ENCODE measurements around the gene GASK1B.

Gene GASK1B

DNA sequence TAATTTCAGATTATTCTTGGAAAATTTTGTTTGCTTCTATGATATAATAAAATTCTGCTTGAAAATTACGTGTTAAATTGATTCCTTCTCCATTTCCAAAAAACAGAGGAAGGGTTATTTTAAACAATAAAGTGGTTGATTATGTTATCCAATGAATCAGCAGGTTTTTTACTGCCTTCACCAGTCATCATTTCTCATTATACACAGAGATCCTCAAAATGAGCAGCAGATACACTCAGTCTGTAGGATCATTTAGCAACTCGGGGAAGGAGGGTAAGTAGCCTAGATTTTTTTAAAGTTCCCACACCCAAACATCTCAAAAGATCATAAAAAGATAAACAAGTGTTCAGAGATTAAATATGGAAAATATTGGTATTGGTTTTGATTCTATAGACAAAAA lies 30.6 kb upstream of the GASK1B start:
- TF ChIP-seq, protein P1, sequence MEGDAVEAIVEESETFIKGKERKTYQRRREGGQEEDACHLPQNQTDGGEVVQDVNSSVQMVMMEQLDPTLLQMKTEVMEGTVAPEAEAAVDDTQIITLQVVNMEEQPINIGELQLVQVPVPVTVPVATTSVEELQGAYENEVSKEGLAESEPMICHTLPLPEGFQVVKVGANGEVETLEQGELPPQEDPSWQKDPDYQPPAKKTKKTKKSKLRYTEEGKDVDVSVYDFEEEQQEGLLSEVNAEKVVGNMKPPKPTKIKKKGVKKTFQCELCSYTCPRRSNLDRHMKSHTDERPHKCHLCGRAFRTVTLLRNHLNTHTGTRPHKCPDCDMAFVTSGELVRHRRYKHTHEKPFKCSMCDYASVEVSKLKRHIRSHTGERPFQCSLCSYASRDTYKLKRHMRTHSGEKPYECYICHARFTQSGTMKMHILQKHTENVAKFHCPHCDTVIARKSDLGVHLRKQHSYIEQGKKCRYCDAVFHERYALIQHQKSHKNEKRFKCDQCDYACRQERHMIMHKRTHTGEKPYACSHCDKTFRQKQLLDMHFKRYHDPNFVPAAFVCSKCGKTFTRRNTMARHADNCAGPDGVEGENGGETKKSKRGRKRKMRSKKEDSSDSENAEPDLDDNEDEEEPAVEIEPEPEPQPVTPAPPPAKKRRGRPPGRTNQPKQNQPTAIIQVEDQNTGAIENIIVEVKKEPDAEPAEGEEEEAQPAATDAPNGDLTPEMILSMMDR (IDR thresholded peaks at IDR 0.05; ENCODE audit: poor library complexity, severe bottlenecking) = no peak
- ATAC-seq (ENCODE audit: low read depth) = no peak

DNA sequence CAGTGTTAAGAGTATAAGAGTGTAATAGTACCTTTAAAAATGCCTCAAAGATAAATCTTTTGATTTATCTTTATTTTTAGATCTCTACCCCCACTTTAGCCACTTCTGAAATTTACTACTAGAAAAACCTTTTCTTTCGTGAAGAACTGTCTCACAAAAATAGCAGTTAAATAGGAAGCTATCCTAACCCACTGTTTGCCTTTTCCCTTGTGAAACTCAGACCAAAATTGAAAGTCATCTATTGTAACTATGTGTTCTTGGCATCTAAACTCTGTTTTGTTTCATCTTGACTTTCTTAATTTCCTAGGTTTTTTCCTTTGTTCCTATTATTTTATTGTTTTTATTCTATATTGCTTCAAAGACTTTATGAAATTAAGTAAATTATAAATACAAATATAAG lies 29.7 kb upstream of the GASK1B start:
- DNase-seq (ENCODE audit: low spot score) (no peak), ATAC-seq (ENCODE audit: low read depth) (no peak)
- Histone ChIP-seq H3K36me3 (ENCODE audit: low read depth) (no peaks in the 10 kb centered on the region), H3K9me3 (ENCODE audit: severe bottlenecking) (no peaks in the 10 kb centered on the region), H3K27me3 (ENCODE audit: insufficient read depth, poor library complexity, severe bottlenecking) (no peaks in the 10 kb centered on the region), H3K27ac (ENCODE audit: poor library complexity, severe bottlenecking) (no peak overlapping the region), H3K4me3 (ENCODE audit: severe bottlenecking) (no peak overlapping the region), H3K4me1 (ENCODE audit: insufficient read depth, poor library complexity, severe bottlenecking) (no peaks in the 10 kb centered on the region)
- TF ChIP-seq, protein P1 (IDR thresholded peaks at IDR 0.05; ENCODE audit: poor library complexity, severe bottlenecking) = no peak

More for the DNA sequence above, 30.6 kb upstream of the GASK1B start:
- H3K27me3 ChIP-seq (ENCODE audit: insufficient read depth, poor library complexity, severe bottlenecking) = no peaks in the 10 kb centered on the region
- H3K9me3 ChIP-seq (ENCODE audit: severe bottlenecking) = no peaks in the 10 kb centered on the region
- H3K4me1 ChIP-seq (ENCODE audit: insufficient read depth, poor library complexity, severe bottlenecking) = no peaks in the 10 kb centered on the region
- no peaks in the 10 kb centered on the region for H3K36me3 ChIP-seq (ENCODE audit: low read depth)
- H3K27ac ChIP-seq (ENCODE audit: poor library complexity, severe bottlenecking) = no peak overlapping the region
- DNase-seq (ENCODE audit: low spot score) = no peak
- H3K4me3 ChIP-seq (ENCODE audit: severe bottlenecking) = no peak overlapping the region

DNA sequence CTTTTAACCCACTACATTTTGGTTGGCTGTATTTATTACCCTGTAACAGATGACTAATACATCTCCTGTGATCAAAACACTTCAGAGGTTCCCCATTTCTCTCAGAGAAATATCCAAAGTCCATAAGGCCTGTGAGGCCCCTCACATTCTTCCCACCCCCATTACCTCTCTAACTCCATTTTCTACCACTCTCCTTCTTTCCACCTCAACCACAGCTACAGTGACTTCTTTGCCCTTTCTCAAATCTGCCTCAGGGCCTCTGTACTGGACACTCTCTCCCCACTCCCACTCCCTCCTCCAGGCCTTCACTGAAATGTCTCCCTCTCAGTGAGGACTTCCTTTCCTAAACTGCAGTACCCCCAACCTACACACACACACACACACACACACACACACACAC lies 29.1 kb upstream of the GASK1B start:
- no peak overlapping the region for H3K4me3 ChIP-seq (ENCODE audit: severe bottlenecking)
- H3K36me3 ChIP-seq (ENCODE audit: low read depth) = no peaks in the 10 kb centered on the region
- H3K27me3 ChIP-seq (ENCODE audit: insufficient read depth, poor library complexity, severe bottlenecking) = no peaks in the 10 kb centered on the region
- ATAC-seq (ENCODE audit: low read depth) (no peak), DNase-seq (ENCODE audit: low spot score) (no peak)
- TF ChIP-seq, protein P1 (IDR thresholded peaks at IDR 0.05; ENCODE audit: poor library complexity, severe bottlenecking) = no peak
- no peaks in the 10 kb centered on the region for H3K4me1 ChIP-seq (ENCODE audit: insufficient read depth, poor library complexity, severe bottlenecking)
- H3K9me3 ChIP-seq (ENCODE audit: severe bottlenecking) = no peaks in the 10 kb centered on the region
- H3K27ac ChIP-seq (ENCODE audit: poor library complexity, severe bottlenecking) = no peak overlapping the region

DNA sequence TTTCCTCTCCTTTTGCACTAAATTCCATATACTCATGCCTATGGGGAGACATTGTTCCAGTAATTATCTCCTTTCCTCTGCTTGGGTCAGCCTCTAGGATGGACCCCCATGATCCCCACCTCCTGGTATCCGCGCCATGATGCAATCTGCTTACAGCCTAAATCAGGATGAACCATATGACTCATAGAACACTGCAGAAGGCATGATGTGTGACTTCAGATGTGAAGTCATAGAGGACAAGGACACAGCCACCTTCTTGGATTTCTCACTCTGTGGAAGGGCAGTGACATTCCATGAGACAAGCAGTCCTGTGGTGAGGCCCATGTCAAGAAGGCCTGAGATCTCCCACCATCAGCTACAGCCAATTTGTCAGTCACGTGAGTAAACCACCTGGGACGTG lies 28.5 kb upstream of the GASK1B start:
- H3K27ac ChIP-seq (ENCODE audit: poor library complexity, severe bottlenecking) = no peak overlapping the region
- no peaks in the 10 kb centered on the region for H3K9me3 ChIP-seq (ENCODE audit: severe bottlenecking)
- TF ChIP-seq, protein P1 (IDR thresholded peaks at IDR 0.05; ENCODE audit: poor library complexity, severe bottlenecking) = no peak
- H3K27me3 ChIP-seq (ENCODE audit: insufficient read depth, poor library complexity, severe bottlenecking) = no peaks in the 10 kb centered on the region
- H3K36me3 ChIP-seq (ENCODE audit: low read depth) = no peaks in the 10 kb centered on the region
- no peak overlapping the region for H3K4me3 ChIP-seq (ENCODE audit: severe bottlenecking)
- ATAC-seq (ENCODE audit: low read depth) (no peak), DNase-seq (ENCODE audit: low spot score) (no peak)
- no peaks in the 10 kb centered on the region for H3K4me1 ChIP-seq (ENCODE audit: insufficient read depth, poor library complexity, severe bottlenecking)

DNA sequence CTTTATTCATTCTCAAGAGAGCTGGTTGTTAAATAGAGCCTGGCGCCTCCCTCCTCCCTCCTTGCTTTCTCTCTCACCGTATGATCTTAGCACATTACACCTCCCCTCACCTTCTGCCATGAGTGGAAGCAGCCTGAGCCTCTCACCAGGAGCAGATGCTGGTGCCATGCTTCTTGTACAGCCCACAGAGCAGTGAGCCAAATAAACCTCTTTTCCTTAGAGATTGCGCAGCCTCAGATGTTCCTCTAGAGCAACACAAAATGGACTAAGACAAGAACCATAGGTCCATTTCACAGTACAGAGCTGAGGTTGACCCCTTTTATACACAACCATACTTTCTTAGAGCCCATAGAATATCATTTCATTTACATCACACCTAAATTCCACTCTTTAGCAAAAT lies 27.4 kb upstream of the GASK1B start:
- DNase-seq (ENCODE audit: low spot score) (no peak), ATAC-seq (ENCODE audit: low read depth) (no peak)
- Histone ChIP-seq H3K36me3 (ENCODE audit: low read depth) (no peaks in the 10 kb centered on the region), H3K4me1 (ENCODE audit: insufficient read depth, poor library complexity, severe bottlenecking) (no peaks in the 10 kb centered on the region), H3K27ac (ENCODE audit: poor library complexity, severe bottlenecking) (no peak overlapping the region), H3K9me3 (ENCODE audit: severe bottlenecking) (no peaks in the 10 kb centered on the region), H3K4me3 (ENCODE audit: severe bottlenecking) (no peak overlapping the region), H3K27me3 (ENCODE audit: insufficient read depth, poor library complexity, severe bottlenecking) (no peaks in the 10 kb centered on the region)
- TF ChIP-seq, protein P1 (IDR thresholded peaks at IDR 0.05; ENCODE audit: poor library complexity, severe bottlenecking) = no peak
